GM12874 (cell line): ENCODE results near the gene CEP104.

Experiments
- TF ChIP-seq, protein P1 (sequence below): IDR thresholded peaks from 2 replicates; pipeline ENCODE4 v1.5.1; 2011; ENCODE audit warnings: low read depth, mild to moderate bottlenecking, control low read depth, low read length, moderate library complexity; ENCODE audit not compliant: insufficient read depth

The CEP104 gene

DNA sequence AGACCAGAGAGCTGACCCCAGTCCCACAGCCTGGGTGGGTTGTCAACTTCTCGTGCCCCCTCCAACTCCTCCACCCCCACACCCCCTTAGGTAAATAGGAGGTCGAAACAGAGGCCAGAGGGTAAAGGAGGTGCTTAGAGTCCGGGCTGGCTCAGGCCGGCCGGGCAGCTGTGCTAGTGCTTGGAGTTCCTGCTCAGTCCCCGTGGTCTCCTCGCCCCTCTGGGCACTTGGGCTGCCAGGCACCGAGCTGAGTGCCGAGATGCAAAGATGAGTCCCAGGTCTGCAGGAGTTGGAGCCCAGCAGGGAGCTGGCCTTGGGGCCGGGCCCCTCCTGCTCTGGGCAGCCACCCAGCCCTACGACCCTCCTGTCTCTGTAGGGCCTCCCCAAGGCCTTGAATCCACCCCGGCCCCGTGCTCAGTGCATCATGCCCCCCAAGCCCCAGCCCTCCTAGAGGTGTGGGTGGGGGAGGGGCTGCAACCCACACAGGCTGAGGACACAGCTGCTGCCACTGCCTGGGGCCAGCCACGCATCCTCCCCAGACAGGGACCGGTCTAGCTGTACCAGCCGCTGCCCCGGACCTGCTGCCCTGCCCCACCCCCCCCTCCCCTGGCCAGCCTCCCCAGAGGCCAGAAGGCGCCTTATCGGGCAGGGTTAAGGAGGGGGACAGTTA is 82.6 kb downstream of the CEP104 start:
- TF ChIP-seq, protein P1, sequence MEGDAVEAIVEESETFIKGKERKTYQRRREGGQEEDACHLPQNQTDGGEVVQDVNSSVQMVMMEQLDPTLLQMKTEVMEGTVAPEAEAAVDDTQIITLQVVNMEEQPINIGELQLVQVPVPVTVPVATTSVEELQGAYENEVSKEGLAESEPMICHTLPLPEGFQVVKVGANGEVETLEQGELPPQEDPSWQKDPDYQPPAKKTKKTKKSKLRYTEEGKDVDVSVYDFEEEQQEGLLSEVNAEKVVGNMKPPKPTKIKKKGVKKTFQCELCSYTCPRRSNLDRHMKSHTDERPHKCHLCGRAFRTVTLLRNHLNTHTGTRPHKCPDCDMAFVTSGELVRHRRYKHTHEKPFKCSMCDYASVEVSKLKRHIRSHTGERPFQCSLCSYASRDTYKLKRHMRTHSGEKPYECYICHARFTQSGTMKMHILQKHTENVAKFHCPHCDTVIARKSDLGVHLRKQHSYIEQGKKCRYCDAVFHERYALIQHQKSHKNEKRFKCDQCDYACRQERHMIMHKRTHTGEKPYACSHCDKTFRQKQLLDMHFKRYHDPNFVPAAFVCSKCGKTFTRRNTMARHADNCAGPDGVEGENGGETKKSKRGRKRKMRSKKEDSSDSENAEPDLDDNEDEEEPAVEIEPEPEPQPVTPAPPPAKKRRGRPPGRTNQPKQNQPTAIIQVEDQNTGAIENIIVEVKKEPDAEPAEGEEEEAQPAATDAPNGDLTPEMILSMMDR, result no peak

DNA sequence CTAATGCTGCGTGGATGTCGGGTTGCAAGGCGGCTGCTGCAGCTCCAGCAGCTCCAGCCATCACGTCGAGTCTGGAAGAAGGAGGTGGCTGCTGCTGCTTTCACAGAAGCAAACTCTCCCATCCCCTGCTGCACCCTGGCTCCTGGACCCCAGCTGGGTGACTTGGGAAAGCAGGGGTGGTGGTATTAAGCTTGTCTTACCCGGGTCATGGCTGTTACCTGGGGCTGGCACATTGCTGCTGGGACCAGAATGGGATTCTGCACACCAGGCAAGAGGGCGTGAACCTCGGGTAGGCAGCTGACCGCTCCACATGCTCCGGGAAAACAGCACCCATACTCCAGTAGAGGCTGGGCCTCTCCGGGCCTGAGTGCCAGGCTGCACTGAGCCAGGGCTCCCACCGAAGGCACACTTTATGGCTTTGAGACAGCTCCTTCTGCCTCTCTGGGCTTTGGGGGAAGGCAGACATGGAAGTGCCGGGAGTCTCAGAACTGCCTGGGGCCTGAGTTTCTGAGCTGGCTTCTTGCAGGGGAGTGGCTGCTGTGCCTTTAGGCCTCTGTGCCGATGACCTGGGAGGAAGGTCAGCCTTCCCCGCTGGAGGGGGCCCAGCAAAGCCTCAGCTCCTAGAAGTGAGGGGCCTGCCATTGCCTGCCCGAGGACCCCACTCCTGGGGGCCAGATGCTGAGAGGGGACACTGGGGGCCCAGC is 83.3 kb downstream of the CEP104 start:
- TF ChIP-seq, protein P1, result no peak

DNA sequence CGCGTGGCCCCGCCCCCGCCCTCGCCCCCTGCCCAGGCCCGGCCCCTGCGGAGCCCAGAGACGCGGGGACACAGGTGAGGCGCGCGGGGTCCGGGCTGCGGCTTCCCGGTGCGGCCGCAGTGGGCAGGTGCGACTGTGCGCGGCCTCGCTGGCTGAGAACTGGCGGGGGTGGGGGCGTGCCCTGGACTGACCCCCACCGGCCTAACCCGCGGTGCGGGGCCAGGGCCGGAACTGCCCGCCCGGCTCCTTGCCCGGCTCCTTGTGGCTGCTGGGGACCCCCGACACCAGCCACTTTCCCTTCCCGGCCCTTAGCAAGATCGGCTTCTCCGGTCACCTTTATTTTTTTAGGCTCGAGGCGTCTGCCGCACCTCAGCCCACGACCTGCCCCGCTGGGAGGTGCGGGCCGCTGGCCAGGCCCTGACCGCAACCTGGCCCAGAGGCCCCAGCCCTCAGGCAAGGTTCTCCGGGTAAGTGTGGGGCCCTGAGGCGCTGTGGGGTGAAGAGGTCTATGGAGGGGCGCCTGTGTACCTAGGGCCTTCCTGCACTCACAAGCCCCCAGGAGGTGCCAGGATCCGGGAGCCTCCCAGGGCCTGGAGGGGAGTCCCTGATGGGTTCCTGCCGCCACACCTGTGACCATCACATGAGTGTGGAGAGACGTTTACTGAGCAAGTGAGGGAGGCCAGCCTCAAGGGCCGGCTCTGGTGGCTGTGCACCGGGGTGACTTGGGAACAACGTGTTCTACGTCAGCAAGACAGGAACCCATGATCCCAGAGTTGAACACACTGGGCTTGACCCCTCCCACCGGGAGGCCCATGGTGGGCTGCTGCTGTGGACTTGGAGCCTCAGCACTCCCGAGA is 84.1 kb downstream of the CEP104 start, which contains the start of gene SMIM1:
Gene SMIM1 (plus strand): TSS at position 35 of the 857 bp plus-strand sequence. CDS start 2,625 bp downstream, outside the sequence.
- TF ChIP-seq, protein P1, result no peak

DNA sequence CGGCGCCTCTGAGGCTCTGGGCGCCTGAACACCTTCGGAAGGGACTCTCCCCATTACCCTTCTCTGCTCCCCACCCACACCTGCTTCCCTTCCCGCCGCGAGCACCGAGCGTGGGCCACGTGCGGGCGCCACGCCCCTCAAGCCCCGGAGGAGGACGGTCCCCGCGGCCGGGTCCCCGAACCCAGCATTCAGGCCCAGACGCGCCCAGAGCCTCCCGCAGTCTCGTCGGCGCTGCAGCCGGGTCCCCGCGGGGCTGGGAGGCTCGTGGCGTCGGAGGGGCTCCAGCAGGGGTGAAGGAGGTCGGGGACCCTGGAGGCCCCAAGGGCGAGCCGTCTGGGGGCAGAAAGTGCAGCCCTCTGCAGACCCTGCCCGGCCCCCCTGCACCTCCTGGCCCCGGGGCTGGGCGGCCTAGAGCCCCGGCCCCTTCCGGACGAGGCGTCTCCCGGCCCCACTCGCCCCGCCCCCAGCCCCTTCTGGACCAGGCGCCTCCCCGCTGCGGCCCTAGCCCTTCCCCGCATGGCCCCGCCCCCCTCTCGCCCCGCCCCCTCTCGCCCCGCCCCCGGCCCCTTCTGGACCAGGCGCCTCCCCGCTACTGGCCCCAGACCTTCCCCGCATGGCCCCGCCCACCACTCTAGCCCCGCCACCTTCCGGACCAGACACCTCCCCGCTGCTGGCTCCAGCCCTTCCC is 84.8 kb downstream of the CEP104 start:
- TF ChIP-seq, protein P1, result no peak

DNA sequence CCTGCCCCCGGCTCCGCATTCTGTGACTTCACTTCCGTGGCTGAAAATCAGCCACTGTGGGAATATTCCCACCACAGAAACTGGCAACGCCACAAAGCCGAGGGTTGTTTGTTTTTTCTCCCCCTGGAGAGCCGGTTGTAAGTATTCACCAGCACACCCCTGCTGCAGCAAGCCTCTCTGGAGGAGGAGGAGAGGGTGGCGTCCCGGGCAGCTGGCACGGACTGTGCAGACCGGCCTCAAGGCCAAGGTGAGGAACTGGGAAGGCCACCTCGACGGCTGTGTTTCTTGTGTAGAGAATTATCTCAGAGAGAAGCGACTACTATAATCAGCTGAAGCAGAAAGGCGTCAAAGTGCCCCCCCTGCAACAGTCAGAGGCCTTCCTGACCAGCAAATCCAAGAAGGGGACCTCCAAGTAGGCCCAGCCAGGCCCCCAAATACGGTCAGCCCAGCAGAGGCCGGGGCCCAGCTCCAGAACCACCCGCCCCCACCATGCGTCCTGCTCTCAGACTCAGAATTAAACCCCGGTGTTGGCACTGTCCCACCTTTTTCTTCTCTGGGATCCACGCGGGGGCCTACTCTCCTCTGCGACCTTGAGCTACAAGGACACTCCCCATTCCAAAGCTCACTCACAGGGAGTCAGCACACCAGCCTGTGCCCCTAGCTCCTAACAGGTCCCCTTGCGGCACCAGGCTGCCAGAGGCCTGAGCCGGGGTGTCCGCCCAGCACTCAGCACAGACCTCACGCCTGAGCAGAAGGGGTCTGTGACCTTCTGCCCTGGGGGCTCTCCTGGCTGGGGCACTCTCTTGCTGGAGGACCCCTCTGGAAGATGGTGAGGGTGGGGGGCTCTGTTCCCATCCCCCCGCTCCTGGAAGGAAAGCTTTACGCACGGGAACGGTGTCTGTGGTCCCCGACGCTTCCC is 85.6 kb downstream of the CEP104 start:
- TF ChIP-seq, protein P1, result no peak

DNA sequence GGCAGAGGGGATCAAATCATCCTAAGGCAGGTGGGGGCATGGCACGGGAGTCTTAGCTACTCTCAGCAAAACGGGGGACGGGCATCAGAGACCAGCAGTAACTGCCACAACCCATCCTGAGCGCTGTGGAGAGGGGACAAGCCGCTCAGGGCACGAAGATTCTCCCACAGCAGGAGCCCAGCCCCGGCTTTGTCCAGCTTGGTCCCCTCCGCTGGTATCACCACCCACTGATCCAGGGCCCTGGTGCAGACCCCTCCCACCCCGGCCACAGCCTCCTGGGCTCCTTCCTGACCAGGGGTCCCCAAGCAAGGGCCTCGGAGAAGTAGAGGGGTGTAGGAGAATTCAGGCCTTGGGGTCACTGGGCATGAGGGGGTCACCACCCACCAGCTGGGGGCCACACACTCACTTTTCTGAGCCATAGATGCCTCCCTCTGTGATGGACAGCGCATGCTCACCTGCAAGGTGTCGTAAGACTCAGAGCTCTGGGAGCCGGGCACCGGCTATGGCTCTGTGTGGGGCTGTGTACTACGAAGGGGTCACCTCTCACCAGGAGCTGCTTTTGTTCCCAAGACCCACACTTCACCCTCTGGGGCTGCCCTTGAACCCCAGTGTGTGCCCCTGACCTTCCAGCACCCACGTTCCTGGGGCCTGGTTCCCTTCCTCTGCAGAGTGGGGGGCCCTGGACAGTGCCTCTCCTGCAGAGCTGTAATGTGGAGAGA is 86.8 kb downstream of the CEP104 start:
- TF ChIP-seq, protein P1, result no peak
